HG02981 (cell line): ENCODE results near the gene KRT14.
"Not testable (repeated sequence)": the region's sequence is repeated elsewhere in the genome, so short reads cannot be mapped to it uniquely, and the experiment has no call there.

ENCODE experiments used
- ATAC-seq: cut with Tn5 transposase; IDR thresholded peaks from one replicate; pipeline ENCODE4 v1.9.1; 2021; ENCODE audit warnings: mild to moderate bottlenecking, moderate library complexity; ENCODE audit not compliant: unreplicated experiment

Gene KRT14

DNA sequence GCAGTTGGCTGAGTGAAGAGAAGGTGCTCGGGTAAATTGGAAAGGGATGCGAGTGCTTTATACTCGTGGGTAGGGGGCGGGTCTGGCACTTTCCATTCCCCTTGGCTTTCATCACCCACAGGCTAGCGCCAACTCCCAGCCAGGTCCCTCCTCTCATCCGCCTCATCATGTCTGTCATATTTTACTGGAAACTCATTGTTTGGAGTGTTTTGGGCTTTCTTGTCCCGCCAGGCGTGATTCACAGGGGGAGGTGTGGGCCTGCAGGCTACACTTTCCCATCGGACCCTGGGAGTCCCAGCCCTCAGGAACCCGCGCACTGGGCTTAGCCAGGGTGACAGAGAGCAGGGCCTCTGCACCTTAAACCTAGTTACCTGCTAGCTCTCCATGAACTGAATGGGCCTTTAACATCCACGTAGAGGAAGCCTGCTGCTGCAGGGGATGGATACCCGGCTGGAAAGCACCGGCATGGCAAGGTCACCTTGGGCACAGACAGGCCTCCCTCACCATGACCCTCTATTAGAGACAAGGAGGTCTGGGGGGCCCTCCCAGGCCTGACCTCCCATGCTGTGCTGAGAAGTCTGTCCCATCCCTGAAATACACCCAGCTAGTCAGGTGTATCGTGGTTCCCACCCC is at the start of gene KRT14:
TSS of gene KRT14 (minus strand) at position 33 of the 633 bp plus-strand sequence. CDS start 61 bp downstream, outside the sequence.
- ATAC-seq: no peak

GRCh38 chr17:41635121-41636097 is 48.7 kb upstream of the KRT14 start:
- ATAC-seq: no peak

DNA sequence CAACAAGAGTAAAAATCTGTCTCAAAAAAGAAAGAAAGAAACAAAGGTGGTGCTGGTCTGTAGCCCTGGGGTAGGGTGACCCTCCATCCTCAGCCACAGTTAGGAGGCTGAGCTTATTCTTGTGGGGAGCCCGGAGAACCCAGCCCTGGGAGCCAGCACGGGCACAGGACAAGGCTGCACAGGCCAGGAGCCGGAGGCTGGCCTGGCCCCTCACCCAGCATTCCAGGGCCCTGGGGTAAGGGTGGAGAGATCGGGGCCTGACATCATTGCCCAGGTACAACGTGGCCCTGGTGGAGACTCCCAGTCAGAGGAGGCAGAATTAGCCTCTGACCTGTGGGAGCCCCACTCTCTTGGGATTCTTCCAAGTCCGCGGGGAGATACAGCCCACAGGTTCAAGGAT is 47.9 kb upstream of the KRT14 start:
- no peak for ATAC-seq

DNA sequence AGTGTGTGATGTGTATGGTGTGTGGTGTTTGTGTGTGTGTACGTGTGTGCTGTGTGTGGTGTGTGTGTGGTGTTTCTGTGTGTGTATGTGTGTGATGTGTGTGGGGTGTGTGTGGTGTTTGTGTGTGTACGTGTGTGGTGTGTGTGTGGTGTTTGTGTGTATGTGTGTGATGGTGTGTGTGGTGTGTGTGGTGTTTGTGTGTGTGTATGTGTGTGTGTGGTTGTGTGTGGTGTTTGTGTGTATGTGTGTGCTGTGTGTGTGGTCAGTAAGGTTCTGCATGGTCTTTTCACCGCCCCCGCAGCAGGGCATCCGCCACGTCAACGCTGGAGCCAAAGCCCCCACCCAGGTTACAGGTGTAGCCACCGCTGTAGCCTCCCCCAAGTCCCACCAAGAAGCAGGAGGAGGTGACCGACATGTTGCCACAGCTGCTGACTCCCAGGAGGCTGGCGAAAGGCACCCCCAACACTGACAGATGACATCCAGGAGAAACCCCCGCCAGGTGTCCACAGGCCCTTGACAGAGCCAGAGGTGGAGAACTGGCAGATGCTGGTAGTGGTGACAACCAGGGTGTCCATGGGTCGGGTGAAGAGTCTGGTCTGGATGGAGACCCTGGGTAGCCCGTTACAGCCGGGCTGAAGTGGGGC is 47.0 kb upstream of the KRT14 start:
- no peak for ATAC-seq

GRCh38 chr17:41632482-41633105 is 45.9 kb upstream of the KRT14 start:
- ATAC-seq: no peak

DNA sequence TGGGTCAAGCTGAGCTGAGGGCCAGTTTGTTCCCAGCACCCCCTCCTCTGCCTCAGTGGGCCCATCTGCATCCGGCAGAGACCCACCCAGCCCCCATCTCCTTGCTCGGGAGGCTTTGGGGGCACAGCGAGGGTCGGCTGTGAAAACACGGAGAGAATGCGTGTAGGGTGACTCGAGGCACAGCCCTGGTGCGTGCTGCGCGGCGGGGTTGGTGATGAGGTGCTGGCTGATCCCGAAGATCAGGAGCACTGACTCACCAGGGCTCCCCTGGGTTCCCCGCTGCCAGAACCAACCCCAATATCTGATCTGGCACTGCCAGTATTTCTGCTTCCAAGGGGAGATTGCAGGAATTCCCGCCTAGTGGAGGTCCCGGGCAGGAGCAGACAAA is 45.2 kb upstream of the KRT14 start:
- ATAC-seq: no peak

- no peak for ATAC-seq
Measured at GRCh38 chr17:41631025-41631897, 44.6 kb upstream of the KRT14 start.

DNA sequence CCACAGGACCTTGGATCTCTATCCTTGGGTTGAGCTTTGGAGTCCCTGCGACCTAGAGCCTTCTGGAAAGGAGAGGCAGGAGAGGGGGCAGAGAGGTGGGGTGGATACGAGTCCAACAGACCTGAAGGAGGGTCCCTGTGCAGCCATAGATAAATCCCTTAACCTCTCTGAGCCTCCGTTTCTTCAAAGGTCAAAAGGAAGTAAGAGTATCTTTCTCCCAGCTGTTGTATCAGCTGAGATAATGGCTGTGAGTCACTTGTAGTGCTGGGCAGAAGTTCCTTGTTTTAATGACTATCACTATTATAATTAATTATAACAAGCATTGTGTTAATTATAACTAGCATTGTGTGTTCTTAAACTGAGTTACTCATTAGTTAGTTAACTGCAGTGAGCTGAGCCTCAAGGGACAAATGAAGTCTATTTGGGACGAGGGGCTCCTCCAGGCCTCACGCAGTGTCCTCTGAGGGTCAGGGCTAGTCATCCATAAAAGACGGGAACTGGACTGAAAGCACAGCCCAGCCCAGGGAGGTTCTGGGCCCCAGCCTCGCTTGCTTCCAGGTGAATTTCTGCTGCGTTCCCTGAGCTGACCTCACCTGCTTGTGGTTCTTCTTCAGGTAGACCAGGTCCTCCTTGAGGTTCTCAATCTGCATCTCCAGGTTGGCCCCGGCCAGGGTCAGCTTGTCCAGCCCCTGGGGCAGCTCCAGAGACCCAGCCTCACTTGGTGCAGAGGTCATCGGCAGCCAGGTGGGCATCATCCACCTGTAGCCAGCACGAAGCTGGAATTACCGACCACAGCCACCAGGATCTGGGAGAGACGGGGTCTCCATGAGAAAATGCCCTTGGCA is 43.4 kb upstream of the KRT14 start:
- ATAC-seq: no peak

DNA sequence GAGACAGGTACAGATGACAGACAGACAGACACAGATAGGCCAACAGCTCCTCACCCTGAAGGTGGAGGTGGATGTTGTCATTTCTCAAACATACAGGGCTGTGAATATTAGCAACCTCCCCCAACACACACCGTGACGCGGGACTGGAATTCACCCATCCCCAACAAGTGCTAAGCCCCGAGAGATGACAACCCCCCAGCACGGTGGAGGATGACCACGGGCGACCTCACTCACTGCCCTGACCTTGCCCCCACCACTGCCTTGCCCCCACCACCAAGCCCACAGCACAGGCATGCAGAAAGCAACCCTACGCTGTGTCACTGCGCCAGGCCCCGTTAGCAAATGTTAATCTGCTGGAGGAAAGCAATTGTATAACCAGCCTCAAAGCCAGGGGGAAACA is 42.6 kb upstream of the KRT14 start:
- no peak for ATAC-seq

GRCh38 chr17:41628621-41629255 is 42.0 kb upstream of the KRT14 start:
- not testable (repeated sequence) for ATAC-seq

DNA sequence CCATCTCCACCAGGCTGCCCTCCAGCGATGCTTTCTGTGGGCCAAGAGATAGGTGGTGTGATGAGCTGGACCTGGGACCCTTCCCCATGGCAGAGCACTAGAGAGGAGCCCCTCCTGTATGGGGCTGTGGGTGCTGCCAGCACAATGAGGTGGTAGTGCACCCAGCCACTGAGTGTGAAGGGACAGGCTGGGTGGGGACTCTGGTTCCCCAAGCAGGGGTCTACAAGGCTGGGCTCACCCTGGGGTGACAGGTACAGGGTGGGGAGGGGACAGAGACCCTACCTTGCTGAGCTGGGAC is 41.3 kb upstream of the KRT14 start:
- ATAC-seq: not testable (repeated sequence)

GRCh38 chr17:41627316-41628072 is 40.8 kb upstream of the KRT14 start:
- no peak for ATAC-seq

DNA sequence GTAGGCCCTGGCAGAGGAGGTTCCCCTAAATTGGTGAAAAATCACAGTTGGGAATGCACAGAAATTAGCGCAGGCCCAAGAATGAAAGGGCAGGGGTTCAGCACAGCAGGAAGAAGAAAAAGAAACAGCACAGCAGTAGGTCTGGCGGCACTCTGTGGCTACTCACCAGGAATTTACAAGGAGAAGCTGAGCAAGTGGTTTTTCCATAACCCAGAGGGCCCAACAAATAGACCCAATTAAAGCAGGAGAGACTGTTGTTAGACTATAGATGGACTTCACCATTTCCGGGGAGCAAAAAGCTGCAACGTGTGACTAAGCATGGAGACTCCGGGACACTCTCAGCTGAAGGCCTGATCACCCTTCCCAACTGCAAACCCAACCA is 40.2 kb upstream of the KRT14 start:
- ATAC-seq: not testable (repeated sequence)

DNA sequence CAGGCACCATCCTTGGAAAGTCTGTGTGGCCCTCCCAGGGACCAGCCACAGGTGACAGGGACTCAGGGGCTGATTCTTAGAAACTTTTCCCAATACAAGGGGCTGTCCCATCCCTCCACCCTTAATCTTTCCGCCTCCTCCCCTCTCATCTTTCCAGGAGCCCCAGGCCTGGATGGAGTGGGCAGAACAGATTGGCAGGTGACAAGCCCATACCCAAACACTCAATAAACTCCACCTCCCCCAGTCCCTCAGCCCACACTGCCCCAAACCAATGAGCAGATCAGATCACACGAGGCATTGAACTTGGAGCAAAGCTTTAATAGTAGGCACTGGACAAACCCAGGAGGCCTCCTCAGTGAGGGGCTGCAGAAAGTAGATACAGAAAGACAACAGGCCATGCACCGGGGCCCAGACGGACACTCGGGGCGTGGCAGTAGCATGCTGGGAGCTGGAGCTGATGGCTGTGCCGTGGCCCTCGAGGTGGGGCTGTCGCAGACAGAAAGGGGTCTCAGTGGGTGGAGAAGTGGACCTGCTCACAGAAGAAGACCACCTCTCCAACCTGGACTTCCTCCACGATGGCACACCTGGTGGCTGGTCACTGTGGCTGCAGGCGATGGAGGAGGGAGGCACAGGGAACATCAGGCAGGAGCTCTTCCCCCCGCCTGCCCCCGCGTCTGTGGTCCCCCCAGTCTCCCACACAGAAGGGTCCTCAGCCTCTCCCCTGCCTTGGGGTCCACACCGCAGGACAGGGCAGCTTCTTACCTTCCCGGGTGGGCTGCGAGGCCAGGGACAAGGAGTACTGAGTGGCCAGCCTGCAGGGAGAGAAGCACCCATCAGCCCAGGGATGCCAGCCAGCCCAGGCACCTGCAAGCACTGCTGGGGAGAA is 39.6 kb upstream of the KRT14 start:
- not testable (repeated sequence) for ATAC-seq

- ATAC-seq: no peak
Measured at GRCh38 chr17:41625602-41626001, 38.9 kb upstream of the KRT14 start.

DNA sequence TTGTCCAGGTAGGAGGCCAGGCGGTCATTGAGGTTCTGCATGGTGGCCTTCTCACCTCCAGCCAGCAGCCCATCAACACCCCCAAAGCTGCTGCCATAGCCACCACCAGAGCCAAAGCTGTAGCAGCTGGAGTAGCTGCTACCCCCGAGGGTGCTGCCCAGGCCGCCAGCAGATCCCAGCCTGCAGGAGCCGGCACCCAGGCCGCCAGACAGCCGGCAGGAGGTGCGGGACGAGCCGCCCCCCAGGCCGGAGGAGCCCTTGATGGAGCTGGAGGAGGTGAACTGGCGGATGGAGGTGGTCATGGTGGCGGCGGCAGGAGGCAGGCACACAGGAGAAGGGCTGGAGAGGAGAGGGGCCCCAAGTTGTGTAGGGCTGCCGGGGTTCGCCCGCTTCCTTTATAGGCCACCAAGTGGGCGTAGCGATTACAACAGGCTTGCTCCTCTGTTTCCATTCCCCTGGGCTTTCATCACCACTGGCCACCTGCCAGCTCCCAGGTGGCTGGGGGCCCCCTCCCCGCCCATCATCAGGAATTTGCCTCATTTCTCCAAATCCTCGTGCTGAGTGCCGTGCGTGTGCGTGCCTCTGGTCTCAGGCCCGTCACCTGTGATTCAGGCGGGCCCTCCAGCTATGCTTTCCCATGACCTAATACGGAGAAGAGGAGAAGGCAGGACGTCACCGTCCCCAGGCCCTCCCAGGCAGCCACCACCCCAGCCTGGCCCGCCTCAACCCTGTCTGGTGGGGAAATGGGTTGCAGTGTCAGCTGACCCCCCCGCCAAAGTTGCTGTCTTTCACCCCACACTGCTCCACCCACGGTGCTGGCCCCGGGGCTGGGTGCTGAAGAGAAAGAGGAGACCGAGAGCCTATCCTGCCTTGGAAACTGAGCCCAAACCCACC is 37.8 kb upstream of the KRT14 start, which contains the start of gene KRT17:
TSS of gene KRT17 (minus strand) at position 368 of the 894 bp plus-strand sequence. CDS start at position 302, 66 bp downstream.
- no peak for ATAC-seq
